HG02610 (cell line): ENCODE data around the gene CRKL.
"Not testable (repeated sequence)": the region's sequence is repeated elsewhere in the genome, so short reads cannot be mapped to it uniquely, and the experiment has no call there.

Source experiments
- ATAC-seq: cut with Tn5 transposase; IDR thresholded peaks from one replicate; pipeline ENCODE4 v1.9.1; 2021; ENCODE audit warnings: mild to moderate bottlenecking, moderate library complexity; ENCODE audit not compliant: unreplicated experiment

CRKL gene

DNA sequence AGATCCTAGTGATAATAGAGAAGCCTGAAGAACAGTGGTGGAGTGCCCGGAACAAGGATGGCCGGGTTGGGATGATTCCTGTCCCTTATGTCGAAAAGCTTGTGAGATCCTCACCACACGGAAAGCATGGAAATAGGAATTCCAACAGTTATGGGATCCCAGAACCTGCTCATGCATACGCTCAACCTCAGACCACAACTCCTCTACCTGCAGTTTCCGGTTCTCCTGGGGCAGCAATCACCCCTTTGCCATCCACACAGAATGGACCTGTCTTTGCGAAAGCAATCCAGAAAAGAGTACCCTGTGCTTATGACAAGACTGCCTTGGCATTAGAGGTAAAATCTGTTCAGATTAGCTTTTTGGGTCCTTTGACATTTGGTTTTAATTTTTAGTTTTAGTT is 16.7 kb downstream of the CRKL start:
- ATAC-seq: no peak

DNA sequence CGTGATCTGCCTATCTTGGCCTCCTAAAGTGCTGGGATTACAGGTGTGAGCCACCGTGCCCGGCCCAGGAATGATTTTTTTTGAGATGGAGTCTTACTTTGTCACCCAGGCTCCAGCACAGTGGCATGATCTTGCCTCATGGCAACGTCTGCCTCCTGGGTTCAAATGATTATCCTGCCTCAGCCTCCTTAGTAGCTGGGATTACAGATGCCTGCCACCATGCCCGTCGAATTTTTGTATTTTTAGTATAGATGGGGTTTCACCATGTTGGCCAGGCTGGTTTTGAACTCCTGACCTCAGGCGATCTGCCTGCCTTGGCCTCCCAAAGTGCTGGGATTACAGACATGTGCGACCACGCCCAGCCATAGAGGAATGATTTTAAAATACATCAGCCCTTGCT is 17.8 kb downstream of the CRKL start:
- not testable (repeated sequence) for ATAC-seq

DNA sequence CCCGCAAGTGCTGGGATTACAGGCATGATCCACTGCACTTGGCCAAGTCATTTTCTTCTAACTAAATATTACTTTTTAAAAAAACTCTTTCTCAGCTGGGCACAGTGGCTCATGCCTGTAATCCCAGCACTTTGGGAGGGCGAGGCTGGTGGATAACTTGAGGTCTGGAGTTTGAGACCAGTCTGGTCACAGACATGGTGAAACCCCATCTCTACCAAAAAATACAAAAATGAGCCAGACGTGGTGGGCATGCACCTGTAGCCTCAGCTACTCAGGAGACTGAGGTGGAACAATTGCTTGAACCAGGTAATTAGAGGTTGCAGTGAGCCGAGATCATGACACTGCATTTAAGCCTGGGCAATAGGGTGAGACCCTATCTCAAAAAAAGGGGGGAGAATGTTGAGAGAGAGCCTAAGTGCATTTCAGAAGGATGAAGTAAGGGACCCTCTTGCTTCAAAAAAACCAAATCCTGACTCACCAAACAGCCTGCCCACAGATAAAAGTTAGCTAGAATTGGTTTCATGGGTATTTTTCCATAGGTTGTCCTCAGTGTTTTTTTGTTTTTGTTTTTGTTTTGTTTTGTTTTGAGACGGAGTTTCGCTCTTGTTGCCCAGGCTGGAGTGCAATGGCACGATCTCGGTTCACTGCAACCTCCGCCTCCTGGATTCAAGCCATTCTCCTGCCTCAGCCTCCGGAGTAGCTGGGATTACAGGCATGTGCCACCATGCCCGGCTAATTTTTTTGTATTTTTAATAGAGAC is 18.8 kb downstream of the CRKL start:
- ATAC-seq: not testable (repeated sequence)

DNA sequence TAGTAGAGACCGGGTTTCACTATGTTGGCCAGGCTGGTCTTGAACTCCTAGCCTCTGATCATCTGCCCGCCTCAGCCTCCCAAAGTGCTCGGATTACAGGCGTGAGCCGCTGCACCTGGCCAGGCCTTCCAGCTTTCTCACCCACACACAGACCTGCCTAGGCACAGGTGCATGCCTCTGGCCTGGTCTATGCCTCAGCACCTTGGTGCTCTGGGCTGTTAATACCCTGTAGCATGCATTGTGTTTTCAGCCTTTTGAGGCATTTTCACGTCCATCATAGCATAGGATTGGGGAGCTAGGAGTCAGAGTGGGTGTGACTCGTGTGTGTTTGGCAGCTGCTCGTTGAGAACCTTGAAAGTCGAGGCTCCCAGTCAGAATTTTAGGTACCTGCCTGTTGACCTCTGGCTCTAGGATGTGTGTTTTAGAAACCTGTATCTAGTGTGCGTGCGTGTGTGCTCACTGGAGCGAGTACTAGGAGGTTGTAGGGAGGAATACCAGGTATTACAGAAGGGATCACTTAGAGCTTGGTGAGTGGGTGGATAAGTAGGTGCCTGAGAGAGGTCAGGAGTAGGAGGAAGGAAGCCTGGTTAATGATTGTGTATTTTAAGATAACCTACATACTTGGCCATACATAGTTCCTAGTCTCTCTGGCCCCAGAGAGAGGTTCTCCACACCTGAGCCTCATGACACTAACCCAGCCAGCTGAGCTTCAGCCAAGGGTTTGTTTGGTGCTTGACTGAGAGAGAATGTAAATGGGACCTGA is 20.0 kb downstream of the CRKL start:
- ATAC-seq: no peak

DNA sequence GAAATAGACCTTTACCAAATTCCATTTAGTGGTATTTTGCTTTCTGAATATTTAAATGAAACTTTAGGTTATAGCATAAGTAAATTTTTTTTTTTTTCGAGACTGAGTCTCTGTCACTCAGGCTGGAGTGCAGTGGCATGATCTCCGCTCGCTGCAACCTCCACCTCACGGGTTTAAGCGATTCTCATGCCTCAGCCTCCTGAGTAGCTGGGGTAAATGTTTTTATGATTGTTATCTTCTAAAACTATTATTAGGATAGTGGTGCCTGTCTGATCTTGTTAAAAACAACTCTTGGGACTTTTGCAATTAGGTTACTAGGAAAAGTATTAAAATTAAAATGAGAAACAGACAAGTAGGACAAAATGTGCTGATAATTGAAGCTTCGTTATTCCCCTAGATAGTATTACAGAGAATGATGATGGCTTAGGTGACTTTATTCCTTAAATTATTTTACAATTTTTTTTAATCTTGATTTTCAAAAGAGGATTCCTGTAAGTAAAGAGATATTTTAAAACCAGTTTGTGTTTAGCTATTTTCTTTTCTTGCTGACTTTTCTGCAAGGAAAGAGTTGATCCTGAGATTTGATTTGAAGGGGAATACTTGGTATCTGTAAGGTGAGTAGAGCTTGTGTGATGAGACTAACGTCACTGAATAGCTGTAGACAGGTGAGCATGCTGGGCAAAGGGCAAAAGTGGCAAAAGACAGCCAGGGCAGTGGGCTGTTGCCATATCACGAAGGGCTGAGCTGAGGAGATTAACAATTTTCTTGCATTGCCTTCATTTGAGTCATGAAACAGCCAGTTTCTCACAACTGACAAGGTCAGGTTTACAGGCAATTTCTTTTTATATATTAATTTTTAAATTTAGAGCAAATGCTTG is 20.8 kb downstream of the CRKL start:
- no peak for ATAC-seq

DNA sequence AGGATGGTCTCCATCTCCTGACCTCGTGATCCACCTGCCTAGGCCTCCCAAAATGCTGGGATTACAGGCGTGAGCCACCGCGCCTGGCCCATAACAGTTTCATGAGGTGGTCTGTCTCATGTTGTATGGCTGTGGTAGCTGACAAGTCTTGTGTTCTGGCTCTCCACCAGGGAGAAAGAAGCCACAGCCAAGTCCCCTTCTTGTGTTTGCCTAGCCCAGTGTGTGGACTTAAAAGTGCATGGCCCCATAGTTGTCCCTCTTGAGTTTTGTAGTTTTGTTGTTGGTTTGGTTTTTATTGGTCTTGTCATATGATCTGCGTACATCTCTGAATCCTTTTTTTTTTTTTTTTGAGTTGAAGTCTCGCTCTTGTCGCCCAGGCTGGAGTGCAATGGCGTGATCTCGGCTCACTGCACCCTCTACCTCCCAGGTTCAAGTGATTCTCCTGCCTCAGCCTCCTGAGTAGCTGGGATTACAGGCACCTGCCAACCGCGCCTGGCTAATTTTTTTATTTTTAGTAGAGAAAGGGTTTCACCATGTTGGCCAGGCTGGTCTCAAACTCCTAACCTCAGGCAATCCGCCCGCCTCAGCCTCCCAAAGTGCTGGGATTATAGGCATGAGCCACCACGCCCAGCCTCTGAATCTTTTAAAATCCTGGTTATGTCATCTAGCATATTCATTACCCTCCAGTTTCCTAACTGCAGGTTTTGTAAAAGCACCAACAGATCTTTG is 22.4 kb downstream of the CRKL start:
- ATAC-seq: not testable (repeated sequence)

DNA sequence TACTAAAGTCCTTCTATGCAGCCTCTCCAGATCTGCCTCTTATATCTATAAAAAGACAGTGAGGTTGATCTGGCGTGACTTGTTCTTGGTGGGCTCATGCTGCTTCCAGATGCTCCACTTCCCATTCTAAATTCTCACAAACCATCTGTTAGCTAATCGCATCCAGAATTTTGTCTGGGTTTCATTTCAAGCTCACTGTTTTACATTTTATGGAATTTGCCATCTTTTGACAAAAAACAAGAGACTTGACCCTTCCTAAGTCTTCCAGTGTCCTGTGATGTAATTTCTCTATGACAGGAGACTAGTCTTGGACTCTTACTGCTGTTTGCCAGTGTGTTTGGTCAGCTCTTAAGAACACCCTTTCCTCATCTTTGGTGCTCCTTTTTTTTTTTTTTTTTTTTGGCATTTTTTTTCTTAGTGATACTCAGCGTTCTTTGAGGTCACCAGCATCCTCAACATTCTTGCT is 23.0 kb downstream of the CRKL start:
- ATAC-seq: no peak

DNA sequence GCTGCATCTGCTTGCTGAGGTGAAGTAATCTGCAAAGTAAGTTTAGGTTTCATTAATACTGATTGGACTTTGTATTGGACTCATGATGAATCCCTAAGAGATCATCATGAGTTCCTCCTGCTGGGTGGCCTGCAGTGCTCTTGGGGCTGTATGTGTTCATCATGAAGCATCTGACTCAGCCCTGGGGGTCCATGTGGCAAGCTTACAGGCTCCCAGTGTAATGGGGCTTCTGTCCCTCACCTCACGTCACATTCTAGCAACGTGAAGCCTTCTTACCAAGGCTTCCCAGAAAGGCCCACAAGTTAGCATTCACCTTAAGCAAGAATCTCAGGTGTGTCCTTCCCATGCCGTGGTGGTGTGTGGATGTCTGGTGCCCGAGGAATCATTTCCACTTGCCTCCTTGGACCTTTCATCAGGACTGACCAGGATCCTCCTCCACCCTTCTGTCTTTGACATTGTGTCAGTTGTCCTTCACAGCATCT is 23.7 kb downstream of the CRKL start:
- ATAC-seq: no peak

DNA sequence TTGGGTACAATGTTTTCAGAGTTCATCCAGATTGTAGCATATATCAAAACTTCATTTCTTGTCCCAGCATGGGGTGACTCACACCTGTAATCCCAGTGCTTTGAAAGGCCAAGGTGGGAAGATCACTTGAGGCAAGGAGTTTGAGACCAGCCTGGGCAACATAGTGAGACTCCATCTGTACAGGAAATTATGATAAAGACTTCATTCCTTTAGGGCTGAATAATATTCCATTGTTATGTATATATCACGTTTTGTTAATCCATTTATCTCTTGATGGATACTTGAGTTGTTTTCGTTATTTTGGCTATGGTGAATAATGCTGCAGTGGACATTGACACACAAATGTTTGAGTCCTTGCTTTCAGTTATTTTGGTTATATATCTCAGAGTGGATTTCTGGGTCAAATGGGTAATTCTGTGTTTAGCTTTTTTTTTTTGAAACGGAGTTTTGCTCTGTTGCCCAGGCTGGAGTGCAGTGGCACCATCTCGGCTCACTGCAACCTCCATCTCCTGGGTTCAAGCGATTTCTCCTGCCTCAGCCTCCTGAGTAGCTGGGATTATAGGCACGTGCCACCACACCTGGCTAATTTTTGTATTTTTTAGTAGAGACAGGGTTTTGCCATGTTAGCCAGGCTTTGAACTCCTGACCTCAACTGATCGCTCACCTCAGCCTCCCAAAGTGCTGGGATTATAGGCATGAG is 25.1 kb downstream of the CRKL start:
- ATAC-seq: not testable (repeated sequence)

DNA sequence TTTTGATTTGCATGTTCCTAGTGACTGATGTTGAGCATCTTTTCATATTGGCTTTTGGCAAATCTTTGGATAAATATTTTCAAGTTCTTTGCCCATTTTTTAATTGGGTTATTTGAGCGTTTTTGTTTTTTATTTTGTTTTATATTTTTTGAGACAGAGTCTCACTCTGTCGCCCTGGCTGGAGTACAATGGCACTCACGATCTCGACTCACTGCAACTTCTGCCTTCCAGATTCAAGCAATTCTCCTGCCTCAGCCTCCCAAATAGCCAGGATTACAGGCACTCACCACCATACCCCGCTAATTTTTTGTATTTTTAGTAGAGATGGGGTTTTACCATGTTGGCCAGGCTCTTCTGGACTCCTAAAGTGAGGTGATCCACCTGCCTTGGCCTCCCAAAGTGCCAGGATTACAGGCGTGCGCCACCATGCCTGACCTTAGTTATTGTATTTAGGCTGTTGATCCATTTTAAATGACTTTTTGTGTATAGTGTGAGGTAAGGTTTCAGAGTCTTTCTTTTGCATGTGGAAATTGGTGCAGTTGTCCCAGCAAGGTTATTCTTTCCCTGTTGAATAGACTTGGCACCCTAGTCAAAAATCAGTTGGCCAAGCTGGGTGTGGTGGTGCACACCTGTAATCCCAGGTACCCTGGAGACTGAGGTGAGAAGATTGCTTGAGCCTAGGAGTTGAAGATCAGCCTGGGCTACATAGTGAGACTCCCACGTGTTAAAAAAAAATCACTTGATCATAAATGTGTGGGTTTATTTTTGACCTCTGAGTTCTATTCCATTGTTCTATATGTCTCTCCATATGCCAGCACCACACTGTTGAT is 26.1 kb downstream of the CRKL start:
- no peak for ATAC-seq

DNA sequence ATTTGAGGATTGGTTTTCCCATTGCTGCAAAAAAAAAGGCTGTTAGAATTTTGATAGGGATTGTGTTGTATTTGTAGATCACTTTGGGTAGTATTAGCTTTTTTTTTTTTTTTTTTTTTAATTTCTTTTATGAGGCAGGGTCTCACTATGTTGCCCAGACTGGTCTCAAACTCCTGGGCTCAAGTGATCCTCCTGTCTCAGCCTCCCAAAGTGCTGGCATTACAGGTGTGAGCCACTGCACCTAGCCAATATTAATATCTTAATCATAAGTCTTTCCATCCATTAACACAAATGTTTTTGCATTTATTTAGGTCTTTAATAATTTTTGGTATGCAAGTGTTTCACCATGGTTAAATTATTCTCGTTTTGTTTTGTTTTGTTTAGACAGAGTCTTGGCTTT is 26.8 kb downstream of the CRKL start:
- ATAC-seq: no peak

DNA sequence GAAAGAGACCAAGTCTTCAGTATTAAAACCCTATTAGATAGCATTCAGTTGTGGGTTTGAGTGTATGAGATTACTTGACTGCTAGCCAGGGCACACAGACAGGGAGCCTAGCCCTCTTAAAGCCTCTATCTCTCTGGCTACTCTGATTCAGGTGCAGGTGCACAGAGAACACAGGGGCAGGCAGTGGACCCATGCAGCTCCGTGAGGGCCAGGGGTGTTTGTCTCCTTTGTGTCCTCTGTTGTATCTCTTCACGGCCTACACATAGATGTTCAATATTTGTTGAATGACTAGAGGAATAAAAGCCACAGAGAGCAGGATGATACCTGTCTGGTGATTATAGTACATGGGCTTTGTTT is 28.3 kb downstream of the CRKL start:
- ATAC-seq: no peak

DNA sequence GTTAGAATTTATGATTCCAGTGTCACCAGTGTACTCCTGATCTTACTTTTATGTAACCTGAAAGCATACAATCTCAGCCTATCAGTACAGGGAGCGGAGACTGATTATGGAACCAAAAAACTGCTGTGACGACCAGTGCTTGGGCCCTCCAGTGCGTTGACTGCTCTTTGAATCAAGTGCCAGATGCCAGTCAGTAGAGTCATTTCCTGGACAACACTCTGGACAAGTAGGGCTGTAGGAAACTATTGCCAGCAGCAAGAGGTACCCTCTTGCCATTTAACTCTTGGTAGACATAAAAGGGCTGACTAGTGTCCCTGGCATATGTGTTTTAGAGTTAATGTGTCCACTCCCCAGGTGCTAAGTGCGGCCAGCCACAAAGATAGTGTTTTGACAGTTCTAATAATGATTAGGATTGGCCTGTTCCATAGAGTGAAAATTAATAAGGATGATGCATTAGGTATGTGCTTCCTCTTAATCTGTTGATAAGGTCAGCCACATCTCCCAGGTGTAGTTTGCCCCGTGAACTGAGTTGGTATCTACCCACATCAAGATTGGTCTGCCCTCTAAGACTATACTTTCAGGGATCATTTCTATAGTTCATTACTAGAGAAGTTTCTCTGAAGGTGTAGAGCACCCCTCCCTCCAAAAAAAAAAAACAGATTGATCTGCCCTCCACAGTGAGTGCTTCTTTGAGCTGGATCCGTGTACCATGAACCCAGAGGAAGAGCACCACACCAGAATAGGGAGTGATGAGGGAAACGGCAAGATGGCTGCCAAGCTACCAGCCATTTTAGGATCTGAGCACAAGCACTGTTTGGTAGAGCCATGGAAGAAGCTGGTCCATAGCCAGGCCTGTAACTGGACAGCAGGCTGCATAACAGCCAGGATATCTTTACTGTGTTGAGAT is 29.1 kb downstream of the CRKL start:
- no peak for ATAC-seq

DNA sequence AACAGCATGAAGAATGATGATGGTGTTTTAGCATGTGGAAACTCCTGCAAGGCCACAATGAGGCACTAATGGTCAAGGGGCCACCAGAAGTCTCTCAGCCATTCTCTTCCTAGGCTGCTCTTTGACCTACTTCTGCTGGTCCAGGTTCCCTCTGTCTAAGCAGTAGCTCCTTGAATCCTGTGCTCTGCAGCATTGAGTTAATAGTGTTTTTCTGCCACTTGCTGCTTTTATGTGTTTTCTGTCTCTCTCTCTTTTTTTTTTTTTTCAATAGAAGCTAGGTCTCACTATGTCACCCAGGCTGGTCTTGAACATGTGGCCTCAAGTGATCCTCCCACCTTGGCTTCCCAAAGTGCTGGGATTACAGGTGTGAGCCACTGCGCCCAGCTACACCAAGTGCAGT is 29.8 kb downstream of the CRKL start:
- no peak for ATAC-seq

DNA sequence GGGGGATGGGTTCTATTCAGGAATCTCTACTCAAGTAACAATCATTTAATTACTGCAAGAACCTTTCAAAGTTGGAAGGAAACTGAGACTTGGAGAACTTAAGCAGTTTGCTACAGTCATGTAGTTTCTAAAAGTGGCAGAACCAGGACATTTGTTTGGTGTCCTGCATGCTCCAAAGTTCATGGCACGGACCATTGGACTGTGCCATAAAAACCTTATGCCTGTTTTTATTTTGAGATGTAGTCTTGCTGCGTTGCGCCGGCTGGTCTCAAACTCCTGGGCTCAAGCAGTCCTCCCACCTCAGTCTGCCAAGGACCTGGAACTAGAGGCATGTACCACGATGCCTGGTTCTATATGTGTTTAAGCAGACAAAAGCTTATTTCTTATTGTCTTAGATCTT is 31.2 kb downstream of the CRKL start:
- no peak for ATAC-seq

DNA sequence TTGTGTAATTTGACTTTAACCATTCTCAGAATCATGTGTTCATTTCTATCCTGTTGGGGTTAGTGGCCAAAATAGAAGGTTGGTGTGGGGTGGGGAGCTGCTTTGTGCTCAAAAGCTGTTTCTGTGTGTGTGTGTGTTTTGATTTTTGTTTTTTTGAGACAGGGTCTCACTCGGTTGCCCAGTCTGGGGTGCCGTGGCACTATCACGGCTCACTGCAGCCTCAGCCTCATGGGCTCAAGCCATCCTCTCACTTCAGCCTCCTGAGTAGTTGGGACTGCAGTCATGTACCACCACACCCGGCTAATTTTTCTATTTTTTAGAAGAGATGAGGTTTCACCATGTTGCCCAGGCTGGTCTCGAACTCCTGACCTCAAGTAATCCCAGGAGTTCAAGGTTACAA is 31.8 kb downstream of the CRKL start:
- ATAC-seq: no peak

DNA sequence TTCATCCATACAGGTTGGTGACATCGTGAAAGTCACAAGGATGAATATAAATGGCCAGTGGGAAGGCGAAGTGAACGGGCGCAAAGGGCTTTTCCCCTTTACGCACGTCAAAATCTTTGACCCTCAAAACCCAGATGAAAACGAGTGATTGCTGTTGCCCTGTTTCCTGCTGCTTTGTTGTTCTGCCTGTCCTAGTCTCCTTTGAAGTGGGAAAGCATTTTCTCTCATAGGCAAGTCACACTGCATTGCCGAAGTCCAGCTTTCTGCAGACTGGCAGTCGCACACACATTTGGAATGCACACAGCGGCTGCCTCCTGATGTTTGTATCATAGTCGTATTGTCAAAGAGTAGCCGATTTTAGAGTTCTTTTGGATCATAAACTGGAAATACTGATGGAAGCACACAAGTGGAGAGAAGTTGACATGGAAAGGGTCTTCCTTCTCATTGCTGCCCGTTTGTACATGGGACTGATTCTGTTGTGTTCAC is 32.5 kb downstream of the CRKL start:
- ATAC-seq: no peak
